ENCODE data around the gene PFKFB4. TPM values are rescaled to one million over a fixed set of nuclear protein-coding genes. Genes with fewer than 3 reads are reported as not detected.
A peak's percentile ranks its signal among the peaks of the same experiment; 100 is the strongest.

Gene PFKFB4
- 10 to 100 TPM; 12.6 to 19.0 TPM for total RNA-seq
- polyA plus RNA-seq (2013, experiment 1 of 2), result 26.7 TPM
- 25.9 TPM for polyA plus RNA-seq (2013, experiment 2 of 2)
- long read RNA-seq, experiment 1, partial matches to known transcripts, result 0 of 6 reads
- long read RNA-seq, experiment 1, other reads (novel, unspliced or antisense), result 5 of 6 reads
- long read RNA-seq, experiment 2, transcript PFKFB4-201 (14 exons, 3,586 nt), result major isoform, 27 of 50 reads
- long read RNA-seq, experiment 2, partial matches to known transcripts, result 6 of 50 reads
- long read RNA-seq, experiment 2, other reads (novel, unspliced or antisense), result 15 of 50 reads
- long read RNA-seq, experiment 3, transcript PFKFB4-201 (14 exons, 3,586 nt), result major isoform, 49 of 75 reads
- long read RNA-seq, experiment 3, partial matches to known transcripts, result 6 of 75 reads
- long read RNA-seq, experiment 3, other reads (novel, unspliced or antisense), result 17 of 75 reads
- long read RNA-seq, experiment 4, partial matches to known transcripts, result 1 of 2 reads
- long read RNA-seq, experiment 4, other reads (novel, unspliced or antisense), result 1 of 2 reads

- peaks cover 46% of the 10 kb centered on the region for H3K4me1 Mint-ChIP-seq
- no peaks in the 10 kb centered on the region for H3K36me3 ChIP-seq (ENCODE audit: control insufficient read depth, insufficient read depth, low read length)
- no peaks in the 10 kb centered on the region for H3K27me3 ChIP-seq (ENCODE audit: control insufficient read depth, insufficient read depth, low read length, poor library complexity, severe bottlenecking)
- H3K4me3 Mint-ChIP-seq, result peak within 1 kb of the TSS; percentile 77
- peak; percentile 100 for DNase-seq
- no peaks in the 10 kb centered on the region for H3K36me3 Mint-ChIP-seq (ENCODE audit: low read depth)
- H3K9ac ChIP-seq (ENCODE audit: extremely low read depth, low read length, poor library complexity, severe bottlenecking), result peak within 1 kb of the TSS; percentile 23
- peak within 1 kb of the TSS; percentile 83 for H3K4me3 ChIP-seq (ENCODE audit: low read length)
- peak within 1 kb of the TSS; percentile 69 for H3K27ac ChIP-seq (ENCODE audit: low read depth, low read length)
- 4 to 10% methylated on average over 25 to 53 of the region's 53 CpGs for WGBS, 2 experiments (ENCODE audit: insufficient coverage in 1 of 2, insufficient read length in 1 of 2)
- peak; percentile 44 for TF ChIP-seq CTCF (conservative IDR thresholded peaks at IDR 0.05)
- peaks cover 9% of the 10 kb centered on the region for H3K4me1 ChIP-seq (ENCODE audit: control insufficient read depth, insufficient read depth, low read length)
- no peaks in the 10 kb centered on the region for H3K9me3 ChIP-seq (ENCODE audit: control insufficient read depth, low read length)
- H3K27ac Mint-ChIP-seq, result peak within 1 kb of the TSS; percentile 87
- H3K27me3 Mint-ChIP-seq (ENCODE audit: insufficient read depth), result no peaks in the 10 kb centered on the region
- no peaks in the 10 kb centered on the region for H3K9me3 Mint-ChIP-seq
These were observed at the start of gene PFKFB4 for GRCh38 chr3:48556796-48557626. Gene PFKFB4 (minus strand): TSS chr3:48556803. CDS start chr3:48556777, 26 bp downstream.

GRCh38 chr3:48601622-48601994, 45.0 kb upstream of the PFKFB4 start:
- H3K27me3 ChIP-seq (ENCODE audit: control insufficient read depth, insufficient read depth, low read length, poor library complexity, severe bottlenecking), result no peaks in the 10 kb centered on the region
- Mint-ChIP-seq H3K9me3 (no peaks in the 10 kb centered on the region), H3K27me3 (ENCODE audit: insufficient read depth) (no peaks in the 10 kb centered on the region), H3K4me3 (no peak overlapping the region), H3K27ac (no peak overlapping the region), H3K36me3 (ENCODE audit: low read depth) (peaks cover 77% of the 10 kb centered on the region), H3K4me1 (no peaks in the 10 kb centered on the region)
- no peak for TF ChIP-seq CTCF (conservative IDR thresholded peaks at IDR 0.05)
- no peaks in the 10 kb centered on the region for H3K9me3 ChIP-seq (ENCODE audit: control insufficient read depth, low read length)
- no peaks in the 10 kb centered on the region for H3K4me1 ChIP-seq (ENCODE audit: control insufficient read depth, insufficient read depth, low read length)
- no peak overlapping the region for H3K4me3 ChIP-seq (ENCODE audit: low read length)
- DNase-seq, result no peak
- H3K27ac ChIP-seq (ENCODE audit: low read depth, low read length), result no peak overlapping the region
- H3K9ac ChIP-seq (ENCODE audit: extremely low read depth, low read length, poor library complexity, severe bottlenecking), result no peak overlapping the region
- 94 to 97% methylated on average over 2 of the region's 2 CpGs for WGBS, 2 experiments (ENCODE audit: insufficient coverage in 1 of 2, insufficient read length in 1 of 2)
- H3K36me3 ChIP-seq (ENCODE audit: control insufficient read depth, insufficient read depth, low read length), result peaks cover 76% of the 10 kb centered on the region

DNA sequence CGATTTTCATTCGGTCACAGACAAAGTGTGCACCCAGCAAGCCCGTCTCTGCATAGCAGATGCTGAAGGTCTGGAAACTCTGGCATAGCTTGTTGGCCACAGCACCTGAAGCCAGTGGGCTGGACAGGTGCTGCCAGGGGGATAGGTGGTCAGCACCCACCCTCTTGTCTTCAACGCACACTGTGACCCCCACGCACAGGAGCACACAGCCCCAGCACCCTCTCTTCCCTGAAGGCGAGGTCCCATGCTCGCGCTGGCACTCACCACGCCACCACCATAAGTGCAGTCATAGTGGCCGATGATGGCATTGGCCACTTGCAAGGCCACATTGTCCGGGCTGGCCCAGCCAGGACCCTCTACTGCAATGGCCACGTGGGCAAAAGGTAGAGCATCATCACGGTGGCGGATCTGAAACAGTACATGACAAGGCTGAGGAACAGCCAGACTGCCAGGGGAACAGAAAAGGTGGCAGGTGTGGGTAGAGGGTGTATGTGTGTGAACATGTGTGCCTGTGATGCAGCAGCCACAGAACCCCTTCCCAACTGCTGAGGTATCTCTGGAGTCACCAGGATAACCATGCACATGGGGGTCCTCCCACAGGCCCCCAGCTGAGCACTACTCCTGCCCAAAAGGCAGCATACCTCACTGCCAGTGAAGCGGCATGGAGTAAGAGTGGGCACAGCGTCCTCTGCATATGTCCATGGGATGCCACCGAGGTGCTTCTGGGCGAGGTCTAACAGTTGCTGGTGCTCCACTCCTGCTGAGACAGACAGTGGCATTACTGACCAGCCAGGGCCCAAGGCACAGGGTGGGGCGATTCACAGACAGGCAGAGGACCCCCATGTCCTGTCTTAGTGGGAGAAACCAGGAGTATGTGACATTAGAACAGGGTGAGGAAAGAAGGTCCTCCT, 44.4 kb upstream of the PFKFB4 start:
- H3K4me3 Mint-ChIP-seq, result no peak overlapping the region
- no peaks in the 10 kb centered on the region for H3K27me3 Mint-ChIP-seq (ENCODE audit: insufficient read depth)
- DNase-seq, result no peak
- H3K27ac ChIP-seq (ENCODE audit: low read depth, low read length), result no peak overlapping the region
- H3K9me3 Mint-ChIP-seq, result no peaks in the 10 kb centered on the region
- TF ChIP-seq CTCF (conservative IDR thresholded peaks at IDR 0.05), result no peak
- H3K4me1 ChIP-seq (ENCODE audit: control insufficient read depth, insufficient read depth, low read length), result no peaks in the 10 kb centered on the region
- peaks cover 74% of the 10 kb centered on the region for H3K36me3 Mint-ChIP-seq (ENCODE audit: low read depth)
- peaks cover 70% of the 10 kb centered on the region for H3K36me3 ChIP-seq (ENCODE audit: control insufficient read depth, insufficient read depth, low read length)
- no peak overlapping the region for H3K4me3 ChIP-seq (ENCODE audit: low read length)
- H3K4me1 Mint-ChIP-seq, result peaks cover 4% of the 10 kb centered on the region
- H3K27me3 ChIP-seq (ENCODE audit: control insufficient read depth, insufficient read depth, low read length, poor library complexity, severe bottlenecking), result no peaks in the 10 kb centered on the region
- no peaks in the 10 kb centered on the region for H3K9me3 ChIP-seq (ENCODE audit: control insufficient read depth, low read length)
- H3K27ac Mint-ChIP-seq, result no peak overlapping the region
- WGBS, 2 experiments (ENCODE audit: insufficient coverage in 1 of 2, insufficient read length in 1 of 2), result 94 to 96% methylated on average over 19 of the region's 19 CpGs
- no peak overlapping the region for H3K9ac ChIP-seq (ENCODE audit: extremely low read depth, low read length, poor library complexity, severe bottlenecking)

Measured in endodermal cell (in vitro differentiated cells).